B cell (primary cell): ENCODE measurements around the gene MATR3. TPM values are rescaled to one million over a fixed set of nuclear protein-coding genes. Genes with fewer than 3 reads are reported as not detected.

Experiments used
- ATAC-seq: fragments of 200-7000 bp; cut with Tn5 transposase; one replicate; pipeline ENCODE4 v1.10.0; 2021; ENCODE audit warnings: low read depth, mild to moderate bottlenecking, moderate number of reproducible peaks, moderate library complexity
- CTCF ChIA-PET: fragments of 350-600 bp; sonication (Branson Sonifier 250); formaldehyde crosslinking; loops from one replicate; lab custom pipeline; 2021; ENCODE audit warnings: antibody characterized with exemption, inconsistent platforms; lab: Charles Lee
- POLR2A ChIA-PET: fragments of 350-600 bp; sonication (Branson Sonifier 250); formaldehyde crosslinking; loops from one replicate; lab custom pipeline; 2021; ENCODE audit warnings: antibody characterized with exemption; lab: Charles Lee
- DNase-seq: peaks from one replicate; pipeline ENCODE4 v3.0.0; 2013
- H2AFZ ChIP-seq: 2 replicates; pipeline ENCODE4 v1.6.1; 2012; ENCODE audit warnings: mild to moderate bottlenecking, low read depth, low read length; ENCODE audit not compliant: insufficient read depth, poor library complexity, severe bottlenecking
- H3K27ac ChIP-seq, 2 donors: 1 replicate in 1 of 2; 2 replicates in 1 of 2; pipeline ENCODE4 v1.5.1; 2012 to 2013; ENCODE audit warnings: low read length in 2 of 2, mild to moderate bottlenecking in 2 of 2, moderate library complexity in 1 of 2
- H3K27me3 ChIP-seq, 4 experiments: fragments of 200-600 bp in 1 of 4; sonication (generic) in 1 of 4; replicated peaks in 1 of 4; 1 replicate in 2 of 4; 2 replicates in 2 of 4; pipeline versions ENCODE4 v1.6.1 to v1.7.0; 2013 to 2016; ENCODE audit warnings: low read length in 3 of 4, mild to moderate bottlenecking in 2 of 4, mixed read lengths in 1 of 4, moderate library complexity in 1 of 4; ENCODE audit not compliant: insufficient read depth in 4 of 4, control insufficient read depth in 3 of 4; ENCODE audit errors: control extremely low read depth in 1 of 4
- H3K36me3 ChIP-seq, 2 experiments: replicated peaks in 1 of 2; 1 replicate in 1 of 2; 2 replicates in 1 of 2; pipeline versions ENCODE4 v1.6.1 to v1.7.1; 2013; ENCODE audit warnings: low read length in 1 of 2; ENCODE audit not compliant: insufficient read depth in 2 of 2, control insufficient read depth in 1 of 2; ENCODE audit errors: control extremely low read depth in 1 of 2, extremely low read depth in 1 of 2
- H3K4me1 ChIP-seq, 2 donors: fragments of 200-600 bp in 1 of 2; sonication (generic) in 1 of 2; 1 replicate in 1 of 2; 2 replicates in 1 of 2; pipeline versions ENCODE4 v1.5.1 to v1.6.1; 2013 to 2017; ENCODE audit warnings: low read length in 2 of 2; ENCODE audit not compliant: control insufficient read depth in 2 of 2, insufficient read depth in 2 of 2
- H3K4me2 ChIP-seq: replicated peaks from 2 replicates; pipeline ENCODE3; 2012; ENCODE audit warnings: mild to moderate bottlenecking, low read depth, low read length; ENCODE audit not compliant: poor library complexity, severe bottlenecking
- H3K4me3 ChIP-seq, 5 experiments: fragments of 200-600 bp in 1 of 5; sonication (generic) in 1 of 5; 1 replicate in 3 of 5; 2 replicates in 2 of 5; pipeline versions ENCODE4 v1.5.1 to v1.7.0; 2011 to 2016; ENCODE audit warnings: low read length in 4 of 5, mild to moderate bottlenecking in 4 of 5, low read depth in 2 of 5, control low read depth in 1 of 5, moderate library complexity in 1 of 5; ENCODE audit not compliant: insufficient read depth in 1 of 5; ENCODE audit errors: control extremely low read depth in 1 of 5, extremely low read depth in 1 of 5
- H3K79me2 ChIP-seq: fragments of 200-600 bp; sonication (generic); one replicate; pipeline ENCODE4 v1.6.0; 2016; ENCODE audit warnings: low read length; ENCODE audit not compliant: control insufficient read depth, insufficient read depth
- H3K9ac ChIP-seq: fragments of 200-600 bp; sonication (generic); 2 replicates; pipeline ENCODE4 v1.6.1; 2017; ENCODE audit warnings: mild to moderate bottlenecking, low read length, moderate library complexity
- H3K9me3 ChIP-seq, 3 donors: one replicate each; pipeline versions ENCODE4 v1.6.1 to v1.7.1; 2013; ENCODE audit warnings: low read length in 2 of 3; ENCODE audit not compliant: control insufficient read depth in 2 of 3, insufficient read depth in 1 of 3; ENCODE audit errors: control extremely low read depth in 1 of 3
- H4K20me1 ChIP-seq: 2 replicates; pipeline ENCODE4 v1.6.0; 2012; ENCODE audit warnings: mild to moderate bottlenecking, low read length; ENCODE audit not compliant: insufficient read depth, control insufficient read depth, poor library complexity, severe bottlenecking
- H3K27ac Mint-ChIP-seq: one replicate; pipeline ENCODE4 v1.8.0; 2021; ENCODE audit warnings: mixed read lengths
- H3K27me3 Mint-ChIP-seq: one replicate; pipeline ENCODE4 v1.8.0; 2021; ENCODE audit warnings: mixed read lengths
- H3K4me1 Mint-ChIP-seq: one replicate; pipeline ENCODE4 v1.8.0; 2021; ENCODE audit warnings: mixed read lengths
- H3K4me3 Mint-ChIP-seq: one replicate; pipeline ENCODE4 v1.8.0; 2021; ENCODE audit warnings: mixed read lengths
- H3K9me3 Mint-ChIP-seq: one replicate; pipeline ENCODE4 v1.8.0; 2022; ENCODE audit warnings: mixed read lengths; ENCODE audit not compliant: insufficient read depth
- EZH2 ChIP-seq: IDR thresholded peaks from 2 replicates; pipeline ENCODE4 v1.6.1; 2012; ENCODE audit warnings: borderline replicate concordance, low read depth, mild to moderate bottlenecking, moderate library complexity, low read length; ENCODE audit not compliant: insufficient read depth, poor library complexity, severe bottlenecking
- WGBS: methylation state at CpG from one replicate; pipeline ENCODE4 v1.1.5; 2013; ENCODE audit warnings: missing lambda C conversion rate; ENCODE audit not compliant: insufficient coverage; 5-methylcytosine and 5-hydroxymethylcytosine counted together
- intact Hi-C: fragments of 100-400 bp; cut with micrococcal nuclease; formaldehyde crosslinking; loops from one replicate; pipeline ENCODE4 v1.10.0; 2022
- polyA plus RNA-seq: library from polyadenylated mRNA; depleted of rRNA; stranded (reverse); fragments of >200 nt; gene quantifications from 2 replicates; pipeline ENCODE4 v1.2.3, GENCODE V29; 2012
- total RNA-seq, 2 donors: library from RNA; stranded (reverse); fragments of 120-200 nt in 1 of 2; gene quantifications; 1 replicate in 1 of 2; 2 replicates in 1 of 2; pipeline versions ENCODE4 v1.2.3 to v1.2.4, GENCODE V29; 2013 to 2022
- TF ChIP-seq, protein P1 (sequence below): fragments of 200-600 bp; IDR thresholded peaks from one replicate; pipeline ENCODE4 v1.8.0; 2022; ENCODE audit warnings: antibody characterized with exemption, mild to moderate bottlenecking

MATR3 gene
- total and polyA plus RNA-seq, 2 donors (not counting 1 experiment from before 2014, with no cell fraction given): 76.7 to 243 TPM

DNA sequence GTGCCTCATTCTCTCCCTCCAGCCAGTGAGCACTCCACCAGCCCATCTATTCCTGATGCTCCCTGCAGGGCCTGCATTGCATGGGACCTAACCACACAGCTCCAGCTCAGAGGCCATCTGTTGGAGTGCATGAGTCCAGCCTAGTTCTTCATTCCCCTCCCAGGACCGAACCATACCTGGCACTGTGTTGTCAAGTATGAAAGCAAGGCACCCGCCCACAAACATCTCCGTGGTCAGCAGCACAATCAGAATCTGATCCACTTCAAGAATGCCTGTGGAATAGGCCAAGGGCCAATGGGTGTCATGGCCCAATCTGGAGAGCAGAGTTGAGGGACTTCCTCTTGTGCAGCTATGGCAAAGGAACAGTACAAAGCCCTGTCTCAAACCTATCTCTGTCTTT is 83.7 kb downstream of the MATR3 start:
- peaks cover 28% of the 10 kb centered on the region for H3K79me2 ChIP-seq
- WGBS: 96% methylated on average over 3 of the region's 3 CpGs
- no peak overlapping the region for H2AFZ ChIP-seq
- no peaks in the 10 kb centered on the region for H3K9me3 Mint-ChIP-seq
- H4K20me1 ChIP-seq: no peaks in the 10 kb centered on the region
- DNase-seq (no peak), ATAC-seq (no peak)
- peaks cover 9% of the 10 kb centered on the region for H3K4me1 Mint-ChIP-seq
- H3K9me3 ChIP-seq: no peaks in the 10 kb centered on the region
- no peak overlapping the region for H3K4me3 Mint-ChIP-seq
- no peak overlapping the region for H3K4me3 ChIP-seq
- no peaks in the 10 kb centered on the region for H3K27me3 ChIP-seq
- ChIA-PET POLR2A (no interaction called here), CTCF (interaction anchor here (1.1 to 2.0 kb wide), 4 partner anchors 8 to 126 kb away, joined by 3 to 7 read pairs (median 4); no protein-coding TSS in a partner anchor)
- H3K36me3 ChIP-seq: peaks cover 0 to 15% of the 10 kb centered on the region in 2 experiments
- H3K4me2 ChIP-seq: no peak overlapping the region
- TF ChIP-seq, protein P1, sequence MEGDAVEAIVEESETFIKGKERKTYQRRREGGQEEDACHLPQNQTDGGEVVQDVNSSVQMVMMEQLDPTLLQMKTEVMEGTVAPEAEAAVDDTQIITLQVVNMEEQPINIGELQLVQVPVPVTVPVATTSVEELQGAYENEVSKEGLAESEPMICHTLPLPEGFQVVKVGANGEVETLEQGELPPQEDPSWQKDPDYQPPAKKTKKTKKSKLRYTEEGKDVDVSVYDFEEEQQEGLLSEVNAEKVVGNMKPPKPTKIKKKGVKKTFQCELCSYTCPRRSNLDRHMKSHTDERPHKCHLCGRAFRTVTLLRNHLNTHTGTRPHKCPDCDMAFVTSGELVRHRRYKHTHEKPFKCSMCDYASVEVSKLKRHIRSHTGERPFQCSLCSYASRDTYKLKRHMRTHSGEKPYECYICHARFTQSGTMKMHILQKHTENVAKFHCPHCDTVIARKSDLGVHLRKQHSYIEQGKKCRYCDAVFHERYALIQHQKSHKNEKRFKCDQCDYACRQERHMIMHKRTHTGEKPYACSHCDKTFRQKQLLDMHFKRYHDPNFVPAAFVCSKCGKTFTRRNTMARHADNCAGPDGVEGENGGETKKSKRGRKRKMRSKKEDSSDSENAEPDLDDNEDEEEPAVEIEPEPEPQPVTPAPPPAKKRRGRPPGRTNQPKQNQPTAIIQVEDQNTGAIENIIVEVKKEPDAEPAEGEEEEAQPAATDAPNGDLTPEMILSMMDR: no peak
- no peak for TF ChIP-seq EZH2
- no peak overlapping the region for H3K27ac ChIP-seq
- H3K27ac Mint-ChIP-seq: no peak overlapping the region
- H3K9ac ChIP-seq: no peak overlapping the region
- intact Hi-C loops: no loop called here
- H3K27me3 Mint-ChIP-seq: no peaks in the 10 kb centered on the region
- H3K4me1 ChIP-seq: peaks cover 5 to 8% of the 10 kb centered on the region in 2 donors

DNA sequence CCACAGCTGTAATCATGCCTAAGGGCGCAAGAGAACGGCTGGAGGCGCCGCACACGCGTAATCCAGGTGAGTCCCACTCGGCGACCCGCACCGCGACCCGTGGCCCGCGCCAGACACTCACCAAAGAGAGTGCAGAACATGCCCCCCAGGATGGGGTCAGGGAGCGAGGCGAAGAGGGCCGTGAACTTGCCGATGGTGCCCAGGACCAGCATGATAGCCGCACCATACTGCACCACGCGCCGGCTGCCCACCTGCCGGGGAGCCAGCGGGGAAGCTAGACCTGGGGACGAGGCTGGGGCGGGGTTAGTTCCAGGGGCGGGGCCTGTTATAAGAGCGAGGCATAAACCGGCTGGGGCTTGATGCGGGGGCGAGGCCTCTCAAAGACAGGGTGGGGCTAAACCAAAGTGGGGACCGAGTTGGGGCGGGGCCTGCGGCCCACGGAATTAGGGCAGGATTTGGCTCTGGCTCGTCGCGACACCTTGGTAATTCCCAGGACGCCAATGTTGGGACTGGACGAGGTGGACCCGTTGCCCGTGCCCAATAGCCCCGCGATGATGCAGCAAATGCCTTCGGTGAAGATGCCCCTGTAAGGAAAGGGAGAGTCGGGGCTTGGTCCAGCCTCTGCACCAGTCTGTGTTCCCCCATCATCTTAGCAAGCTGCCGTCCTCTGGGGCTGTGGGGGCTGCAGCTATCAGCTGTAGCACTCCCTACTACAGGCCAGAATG is 84.7 kb downstream of the MATR3 start:
- Histone ChIP-seq H3K4me3 (no peak overlapping the region), H3K9me3 (no peaks in the 10 kb centered on the region), H3K9ac (no peak overlapping the region), H3K27ac (no peak overlapping the region), H3K4me2 (no peak overlapping the region), H3K79me2 (peaks cover 28% of the 10 kb centered on the region), H3K27me3 (no peaks in the 10 kb centered on the region), H3K36me3 (peaks cover 0 to 8% of the 10 kb centered on the region in 2 experiments), H4K20me1 (no peaks in the 10 kb centered on the region), H3K4me1 (peaks cover 8 to 15% of the 10 kb centered on the region in 2 donors), H2AFZ (no peak overlapping the region)
- WGBS: 94% methylated on average over 40 of the region's 47 CpGs
- POLR2A ChIA-PET: no interaction called here
- ATAC-seq: no peak
- intact Hi-C loops: no loop called here
- Mint-ChIP-seq H3K4me3 (no peak overlapping the region), H3K27ac (no peak overlapping the region), H3K27me3 (no peaks in the 10 kb centered on the region), H3K4me1 (peaks cover 14% of the 10 kb centered on the region), H3K9me3 (no peaks in the 10 kb centered on the region)
- DNase-seq: no peak
- CTCF ChIA-PET: interaction anchor here (1.3 to 2.0 kb wide), 3 partner anchors 9 to 25 kb away, joined by 3 to 7 read pairs (median 3); no protein-coding TSS in a partner anchor
- TF ChIP-seq, protein P1: no peak
- TF ChIP-seq EZH2: no peak
